ENCODE results near the gene FOXP4. TPM values are rescaled to one million over a fixed set of nuclear protein-coding genes. Genes with fewer than 3 reads are reported as not detected.
A peak's percentile ranks its signal among the peaks of the same experiment; 100 is the strongest.

The FOXP4 gene
- total RNA-seq, 1 donor from 2014 or later = 26.9 TPM

GRCh38 chr6:41500561-41500960 lies 45.6 kb upstream of the FOXP4 start:
- Mint-ChIP-seq H3K4me3 (ENCODE audit: unreplicated experiment) (no peak overlapping the region), H3K27ac (ENCODE audit: unreplicated experiment) (no peak overlapping the region), H3K27me3 (ENCODE audit: unreplicated experiment) (peaks cover 15% of the 10 kb centered on the region), H3K9me3 (ENCODE audit: unreplicated experiment) (no peaks in the 10 kb centered on the region), H3K4me1 (ENCODE audit: unreplicated experiment) (peaks cover 29% of the 10 kb centered on the region), H3K36me3 (ENCODE audit: unreplicated experiment) (no peaks in the 10 kb centered on the region)
- no peak for TF ChIP-seq CTCF (IDR thresholded peaks at IDR 0.05)
- DNase-seq (ENCODE audit: extremely low spot score, unreplicated experiment) = no peak

GRCh38 chr6:41502566-41502916 lies 43.6 kb upstream of the FOXP4 start:
- Mint-ChIP-seq H3K9me3 (ENCODE audit: unreplicated experiment) (no peaks in the 10 kb centered on the region), H3K27ac (ENCODE audit: unreplicated experiment) (peak overlapping the region; percentile 81), H3K4me1 (ENCODE audit: unreplicated experiment) (peaks cover 32% of the 10 kb centered on the region), H3K4me3 (ENCODE audit: unreplicated experiment) (no peak overlapping the region), H3K36me3 (ENCODE audit: unreplicated experiment) (no peaks in the 10 kb centered on the region), H3K27me3 (ENCODE audit: unreplicated experiment) (peaks cover 3% of the 10 kb centered on the region)
- no peak for TF ChIP-seq CTCF (IDR thresholded peaks at IDR 0.05)
- DNase-seq (ENCODE audit: extremely low spot score, unreplicated experiment) = no peak

- H3K4me1 Mint-ChIP-seq (ENCODE audit: unreplicated experiment) = peaks cover 32% of the 10 kb centered on the region
- H3K27me3 Mint-ChIP-seq (ENCODE audit: unreplicated experiment) = peaks cover 5% of the 10 kb centered on the region
- H3K4me3 Mint-ChIP-seq (ENCODE audit: unreplicated experiment) = peak overlapping the region; percentile 63
- H3K9me3 Mint-ChIP-seq (ENCODE audit: unreplicated experiment) = no peaks in the 10 kb centered on the region
- H3K36me3 Mint-ChIP-seq (ENCODE audit: unreplicated experiment) = no peaks in the 10 kb centered on the region
- H3K27ac Mint-ChIP-seq (ENCODE audit: unreplicated experiment) = peak overlapping the region; percentile 81
- no peak for TF ChIP-seq CTCF (IDR thresholded peaks at IDR 0.05)
- no peak for DNase-seq (ENCODE audit: extremely low spot score, unreplicated experiment)
These were observed 43.1 kb upstream of the FOXP4 start for GRCh38 chr6:41502917-41503671.

GRCh38 chr6:41503827-41504465 lies 42.2 kb upstream of the FOXP4 start:
- no peak for TF ChIP-seq CTCF (IDR thresholded peaks at IDR 0.05)
- Mint-ChIP-seq H3K4me3 (ENCODE audit: unreplicated experiment) (peak overlapping the region; percentile 69), H3K36me3 (ENCODE audit: unreplicated experiment) (no peaks in the 10 kb centered on the region), H3K27ac (ENCODE audit: unreplicated experiment) (peak overlapping the region; percentile 96), H3K9me3 (ENCODE audit: unreplicated experiment) (no peaks in the 10 kb centered on the region), H3K27me3 (ENCODE audit: unreplicated experiment) (peaks cover 5% of the 10 kb centered on the region), H3K4me1 (ENCODE audit: unreplicated experiment) (peaks cover 32% of the 10 kb centered on the region)
- no peak for DNase-seq (ENCODE audit: extremely low spot score, unreplicated experiment)

- peaks cover 2% of the 10 kb centered on the region for H3K27me3 Mint-ChIP-seq (ENCODE audit: unreplicated experiment)
These were observed 41.6 kb upstream of the FOXP4 start for GRCh38 chr6:41504466-41505121.

More at GRCh38 chr6:41504466-41505121, 41.6 kb upstream of the FOXP4 start:
- H3K27ac Mint-ChIP-seq (ENCODE audit: unreplicated experiment) = peak overlapping the region; percentile 96
- no peak for DNase-seq (ENCODE audit: extremely low spot score, unreplicated experiment)
- no peak for TF ChIP-seq CTCF (IDR thresholded peaks at IDR 0.05)
- H3K4me3 Mint-ChIP-seq (ENCODE audit: unreplicated experiment) = peak overlapping the region; percentile 69
- H3K4me1 Mint-ChIP-seq (ENCODE audit: unreplicated experiment) = peaks cover 32% of the 10 kb centered on the region
- no peaks in the 10 kb centered on the region for H3K36me3 Mint-ChIP-seq (ENCODE audit: unreplicated experiment)
- H3K9me3 Mint-ChIP-seq (ENCODE audit: unreplicated experiment) = no peaks in the 10 kb centered on the region

Measured in osteocyte (in vitro differentiated cells).